ENCODE measurements around the gene DCBLD2. TPM values are rescaled to one million over a fixed set of nuclear protein-coding genes. Genes with fewer than 3 reads are reported as not detected.
A peak's percentile ranks its signal among the peaks of the same experiment; 100 is the strongest.

DCBLD2 gene
- polyA plus RNA-seq, 1 of the 3 experiments (the other 2 are of a cell fraction), result 159 TPM

GRCh38 chr3:98766924-98767323, 134.6 kb downstream of the DCBLD2 start:
- peaks cover 5 to 10% of the 10 kb centered on the region in 2 experiments for H3K36me3 ChIP-seq (replicated peaks in 1 of 2; ENCODE audit: control insufficient read depth in 1 of 2, insufficient read depth in 2 of 2, low read length in 1 of 2)
- H3K4me3 ChIP-seq (ENCODE audit: low read depth in 2 of 2, low read length in 1 of 2), result no peak overlapping the region
- H4K20me1 ChIP-seq (ENCODE audit: insufficient read depth), result no peaks in the 10 kb centered on the region
- no peak overlapping the region for H3K4me2 ChIP-seq
- ChIA-PET POLR2A (no interaction called here), CTCF (interaction anchor here (1.1 kb wide), 1 partner anchor 157 kb away, joined by 3 read pairs; no protein-coding TSS in a partner anchor)
- H3K27ac ChIP-seq (ENCODE audit: low read depth in 2 of 2, low read length in 1 of 2), result peak overlapping the region in 1 of 2 experiments; percentile 92; a peak in 2 of 4 replicates
- H3K4me1 ChIP-seq (ENCODE audit: control insufficient read depth in 1 of 2, insufficient read depth in 2 of 2, low read depth in 1 of 2, low read length in 1 of 2), result peaks cover 19 to 57% of the 10 kb centered on the region in 2 experiments
- H3K9me2 ChIP-seq, result no peaks in the 10 kb centered on the region
- peaks cover 6% of the 10 kb centered on the region for H3F3A ChIP-seq (replicated peaks; ENCODE audit: insufficient read depth)
- no peak overlapping the region for H3K9ac ChIP-seq
- no peak for DNase-seq
- TF ChIP-seq TEAD4 (IDR thresholded peaks at IDR 0.05; ENCODE audit: borderline replicate concordance, insufficient read depth) (no peak), IRF3 (IDR thresholded peaks at IDR 0.05; ENCODE audit: low read depth, low read length) (no peak), POLR2AphosphoS5 (IDR thresholded peaks at IDR 0.05; ENCODE audit: low read depth, low read length) (no peak), MAX (IDR thresholded peaks at IDR 0.05; ENCODE audit: low read depth) (no peak), RCOR1 (IDR thresholded peaks at IDR 0.05; ENCODE audit: low read length) (no peak), FOSL2 (IDR thresholded peaks at IDR 0.05; ENCODE audit: borderline replicate concordance, low read depth) (no peak), YY1 (IDR thresholded peaks at IDR 0.05; ENCODE audit: low read depth) (no peak), PBX3 (IDR thresholded peaks at IDR 0.05) (no peak), CHD2 (IDR thresholded peaks at IDR 0.05; ENCODE audit: low read length, partially characterized antibody) (no peak), JUND (IDR thresholded peaks at IDR 0.05) (no peak), GATA2 (CRISPR knock-in tag; IDR thresholded peaks at IDR 0.05) (no peak), ELF1 (IDR thresholded peaks at IDR 0.05) (no peak), USF2 (IDR thresholded peaks at IDR 0.05; ENCODE audit: borderline replicate concordance, low read depth, low read length) (no peak), NRF1 (IDR thresholded peaks at IDR 0.05; ENCODE audit: low read depth, low read length) (no peak), MEF2A (IDR thresholded peaks at IDR 0.05; ENCODE audit: borderline replicate concordance, low read depth) (no peak), FOXM1 (IDR thresholded peaks at IDR 0.05; ENCODE audit: low read depth) (no peak)
- H3K79me2 ChIP-seq (ENCODE audit: insufficient read depth), result peaks cover 45% of the 10 kb centered on the region; the same call in 1 of the 2 replicates
- H3K27me3 ChIP-seq (ENCODE audit: insufficient read depth), result no peaks in the 10 kb centered on the region
- H3K9me3 ChIP-seq, result no peaks in the 10 kb centered on the region
- H2AFZ ChIP-seq (ENCODE audit: low read depth), result no peak overlapping the region
